Activated T-cell treated with anti-CD3 and anti-CD28 coated beads, Interleukin-2, amount 50 U/mL, for 4 hours (primary cell): ENCODE measurements around the gene IFIT5. TPM values are rescaled to one million over a fixed set of nuclear protein-coding genes. Genes with fewer than 3 reads are reported as not detected.
"Not testable (repeated sequence)": the region's sequence is repeated elsewhere in the genome, so short reads cannot be mapped to it uniquely, and the experiment has no call there.

Experiments used
- ATAC-seq, 2 donors: fragments of 200-7000 bp; cut with Tn5 transposase; one replicate each; pipeline ENCODE4 v1.10.0; 2021
- DNase-seq: peaks from one replicate; pipeline ENCODE4 v3.0.0-alpha.2; 2020
- H3K27me3 Mint-ChIP-seq: one replicate; pipeline ENCODE4 v1.8.0; 2021; ENCODE audit warnings: low read depth, mixed read lengths
- H3K36me3 Mint-ChIP-seq: one replicate; pipeline ENCODE4 v1.8.0; 2022; ENCODE audit warnings: mixed read lengths; ENCODE audit not compliant: insufficient read depth
- H3K4me1 Mint-ChIP-seq: one replicate; pipeline ENCODE4 v1.8.0; 2021; ENCODE audit warnings: low read depth, mixed read lengths
- H3K4me3 Mint-ChIP-seq: one replicate; pipeline ENCODE4 v1.8.0; 2021; ENCODE audit warnings: mild to moderate bottlenecking, moderate library complexity, mixed read lengths
- H3K9me3 Mint-ChIP-seq: one replicate; pipeline ENCODE4 v1.8.0; 2021; ENCODE audit warnings: mixed read lengths
- total RNA-seq, 3 donors: library from RNA; stranded (reverse); gene quantifications; one replicate each; pipeline ENCODE4 v1.2.1, GENCODE V29; 2021

The IFIT5 gene
- total RNA-seq, 3 donors from 2014 or later, result 7.8 to 11.9 (median 10.7) TPM

DNA sequence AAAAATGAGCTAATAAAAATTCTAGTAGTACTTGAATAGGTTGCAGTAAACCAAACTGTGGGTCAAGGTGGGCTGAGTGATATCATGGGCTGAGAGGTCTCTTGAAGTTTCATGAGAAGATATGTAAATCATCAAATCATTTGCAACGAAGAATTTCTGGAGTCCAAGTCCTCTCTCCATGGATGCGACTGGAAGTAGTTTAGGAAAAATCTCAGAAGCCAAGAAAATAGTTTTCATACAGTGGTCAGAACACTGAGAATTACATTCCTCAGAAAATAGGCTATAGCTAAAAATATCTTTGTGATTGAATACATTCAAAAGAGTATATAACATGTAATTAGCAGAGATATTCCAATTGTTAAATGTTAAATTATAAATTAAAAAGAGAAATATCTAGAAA is 25.6 kb upstream of the IFIT5 start:
- H3K27me3 Mint-ChIP-seq, result no peaks in the 10 kb centered on the region
- ATAC-seq (no peak), DNase-seq (no peak)
- H3K4me1 Mint-ChIP-seq, result peaks cover 17% of the 10 kb centered on the region
- H3K4me3 Mint-ChIP-seq, result no peak overlapping the region
- H3K9me3 Mint-ChIP-seq, result no peaks in the 10 kb centered on the region
- no peaks in the 10 kb centered on the region for H3K36me3 Mint-ChIP-seq

DNA sequence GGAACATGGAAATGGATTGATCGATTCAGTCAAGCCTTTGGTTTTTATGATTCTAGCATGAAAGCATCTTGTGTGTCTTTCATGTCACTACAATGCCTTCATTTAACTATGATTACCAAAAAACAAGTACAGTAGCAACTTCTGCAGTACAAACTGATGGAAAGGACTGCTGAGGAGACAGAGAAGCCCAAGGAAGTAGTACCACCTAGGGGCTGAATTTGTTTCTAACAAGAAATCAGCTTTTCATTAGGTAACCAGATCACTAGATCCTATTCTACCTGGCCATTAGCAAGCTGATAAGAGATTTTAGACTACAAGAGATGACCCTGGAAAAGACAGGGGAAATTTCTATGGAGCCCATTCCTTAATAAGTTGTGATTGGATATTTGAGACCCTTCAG is 25.1 kb upstream of the IFIT5 start:
- DNase-seq (no peak), ATAC-seq (no peak)
- Mint-ChIP-seq H3K27me3 (no peaks in the 10 kb centered on the region), H3K9me3 (no peaks in the 10 kb centered on the region), H3K4me1 (peaks cover 22% of the 10 kb centered on the region), H3K4me3 (no peak overlapping the region), H3K36me3 (no peaks in the 10 kb centered on the region)

- Mint-ChIP-seq H3K4me1 (peaks cover 30% of the 10 kb centered on the region), H3K36me3 (peaks cover 6% of the 10 kb centered on the region), H3K4me3 (no peak overlapping the region), H3K27me3 (no peaks in the 10 kb centered on the region), H3K9me3 (no peaks in the 10 kb centered on the region)
- no peak for DNase-seq
- no peak for ATAC-seq
Observed at GRCh38 chr10:89390476-89391225, 23.7 kb upstream of the IFIT5 start.

GRCh38 chr10:89391226-89391576 is 23.2 kb upstream of the IFIT5 start:
- H3K9me3 Mint-ChIP-seq, result not testable (repeated sequence)

DNA sequence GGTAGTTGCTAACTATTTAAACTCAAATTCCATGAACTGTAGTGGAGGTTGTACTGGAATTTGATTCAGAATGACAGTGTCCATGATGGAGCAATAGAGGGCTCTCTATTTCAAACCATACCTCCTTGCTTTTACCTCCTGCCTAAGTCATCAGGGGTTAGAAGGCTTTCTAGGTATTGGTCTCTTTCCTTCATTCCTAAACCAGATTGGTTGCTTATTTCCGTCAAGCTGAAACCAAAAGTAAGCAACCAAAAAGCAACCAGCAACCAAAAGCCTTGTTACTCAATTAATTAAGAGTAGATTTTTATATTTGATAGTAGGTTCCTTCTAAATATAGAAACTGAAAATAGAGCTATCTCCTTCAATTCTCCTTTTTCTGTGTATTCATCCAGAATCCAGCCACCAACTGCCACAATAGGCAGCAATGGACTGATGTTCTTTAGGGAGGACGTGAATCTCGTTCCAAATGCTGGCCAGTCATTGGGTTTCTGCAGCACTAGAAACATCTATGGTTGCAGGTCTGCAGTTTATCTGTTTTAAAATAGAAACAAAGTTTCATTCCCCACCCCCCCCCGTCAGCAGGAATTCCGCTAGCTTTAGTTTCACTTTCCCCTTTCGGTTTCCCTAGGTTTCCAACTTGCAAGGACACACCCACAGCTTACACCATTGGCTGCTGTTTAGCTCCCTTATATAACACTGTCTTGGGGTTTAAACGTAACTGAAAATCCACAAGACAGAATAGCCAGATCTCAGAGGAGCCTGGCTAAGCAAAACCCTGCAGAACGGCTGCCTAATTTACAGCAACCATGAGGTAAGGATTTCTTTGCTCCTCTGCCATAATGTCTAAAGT is 22.2 kb upstream of the IFIT5 start, which contains the start of gene IFIT1:
IFIT1 (plus strand) TSS at position 717 of the 850 bp plus-strand sequence; CDS start at position 807, 90 bp downstream.
- H3K4me3 Mint-ChIP-seq, result peak within 1 kb of the TSS; percentile 82
- H3K9me3 Mint-ChIP-seq, result no peaks in the 10 kb centered on the region
- peaks cover 38% of the 10 kb centered on the region for H3K4me1 Mint-ChIP-seq
- H3K36me3 Mint-ChIP-seq, result peaks cover 8% of the 10 kb centered on the region
- H3K27me3 Mint-ChIP-seq, result no peaks in the 10 kb centered on the region
- DNase-seq, result peak; percentile 30
- peak; percentile 83 for ATAC-seq

More at GRCh38 chr10:89391226-89391576, 23.2 kb upstream of the IFIT5 start:
- not testable (repeated sequence) for H3K4me3 Mint-ChIP-seq, H3K27me3 Mint-ChIP-seq, ATAC-seq, DNase-seq, H3K36me3 Mint-ChIP-seq
- H3K4me1 Mint-ChIP-seq, result peaks cover 31% of the 10 kb centered on the region

DNA sequence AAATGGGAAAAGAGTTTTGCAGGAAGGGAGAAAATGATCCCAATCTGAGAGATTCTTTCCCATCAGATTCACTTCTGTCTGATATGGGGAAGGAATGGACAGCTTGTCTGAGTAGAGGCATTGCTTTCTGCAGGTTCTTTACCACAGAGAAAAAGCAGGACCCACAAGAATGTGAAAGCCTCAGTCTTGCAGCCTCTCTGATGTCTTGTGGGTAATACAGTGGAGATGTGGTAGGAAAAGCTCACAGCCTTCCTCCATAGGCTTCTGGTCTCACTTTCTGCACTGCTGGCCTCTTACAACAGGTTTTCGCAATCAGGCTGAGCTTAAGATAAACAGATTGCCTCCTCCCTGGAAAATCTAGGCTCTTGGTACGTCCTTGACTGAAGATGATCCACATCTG is 21.4 kb upstream of the IFIT5 start:
- DNase-seq, result no peak
- peaks cover 39% of the 10 kb centered on the region for H3K4me1 Mint-ChIP-seq
- peak overlapping the region; percentile 82 for H3K4me3 Mint-ChIP-seq
- H3K9me3 Mint-ChIP-seq, result no peaks in the 10 kb centered on the region
- ATAC-seq, result no peak
- peaks cover 10% of the 10 kb centered on the region for H3K36me3 Mint-ChIP-seq
- no peaks in the 10 kb centered on the region for H3K27me3 Mint-ChIP-seq

DNA sequence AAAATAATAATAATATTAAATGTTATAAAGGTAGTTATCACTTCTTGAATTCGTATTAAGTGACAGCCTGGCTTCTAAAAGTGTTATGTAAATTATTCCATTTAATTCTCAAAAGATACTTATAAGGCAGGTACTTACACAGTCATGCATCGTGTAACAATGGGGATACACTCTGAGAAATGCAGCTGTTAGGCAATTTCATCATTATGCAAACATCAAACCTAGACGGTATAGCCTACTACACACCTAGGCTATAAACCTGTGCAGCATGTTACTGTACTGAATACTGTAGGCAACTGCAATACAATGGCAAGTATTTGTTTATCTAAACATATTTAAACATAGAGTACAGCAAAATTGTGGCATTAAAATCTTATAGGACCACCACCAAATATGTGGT is 20.5 kb upstream of the IFIT5 start:
- no peaks in the 10 kb centered on the region for H3K27me3 Mint-ChIP-seq
- H3K9me3 Mint-ChIP-seq, result no peaks in the 10 kb centered on the region
- peak overlapping the region; percentile 82 for H3K4me3 Mint-ChIP-seq
- ATAC-seq, result no peak
- peaks cover 20% of the 10 kb centered on the region for H3K36me3 Mint-ChIP-seq
- no peak for DNase-seq
- H3K4me1 Mint-ChIP-seq, result peaks cover 49% of the 10 kb centered on the region

DNA sequence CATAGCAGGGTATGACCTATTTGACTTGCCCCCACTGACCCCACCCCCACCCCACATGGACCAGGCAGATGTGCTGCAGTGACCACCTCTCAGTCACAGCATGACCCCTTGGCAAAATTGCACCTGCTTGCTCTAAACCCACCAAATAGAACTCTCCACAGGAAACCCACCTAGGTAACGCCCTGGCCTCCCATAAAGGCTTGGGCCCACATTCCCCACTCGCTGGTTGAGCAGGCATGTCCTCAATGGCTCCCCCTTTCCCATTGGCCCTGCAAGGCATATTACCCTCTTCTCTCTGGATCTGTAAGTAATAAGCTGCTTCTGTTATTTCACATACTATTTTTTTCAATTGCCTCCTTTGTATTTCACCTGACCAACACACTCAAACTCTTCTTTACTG is 19.2 kb upstream of the IFIT5 start:
- H3K4me3 Mint-ChIP-seq, result peak overlapping the region; percentile 17
- DNase-seq (no peak), ATAC-seq (no peak)
- H3K4me1 Mint-ChIP-seq, result peaks cover 60% of the 10 kb centered on the region
- no peaks in the 10 kb centered on the region for H3K9me3 Mint-ChIP-seq
- H3K27me3 Mint-ChIP-seq, result no peaks in the 10 kb centered on the region
- peaks cover 27% of the 10 kb centered on the region for H3K36me3 Mint-ChIP-seq

DNA sequence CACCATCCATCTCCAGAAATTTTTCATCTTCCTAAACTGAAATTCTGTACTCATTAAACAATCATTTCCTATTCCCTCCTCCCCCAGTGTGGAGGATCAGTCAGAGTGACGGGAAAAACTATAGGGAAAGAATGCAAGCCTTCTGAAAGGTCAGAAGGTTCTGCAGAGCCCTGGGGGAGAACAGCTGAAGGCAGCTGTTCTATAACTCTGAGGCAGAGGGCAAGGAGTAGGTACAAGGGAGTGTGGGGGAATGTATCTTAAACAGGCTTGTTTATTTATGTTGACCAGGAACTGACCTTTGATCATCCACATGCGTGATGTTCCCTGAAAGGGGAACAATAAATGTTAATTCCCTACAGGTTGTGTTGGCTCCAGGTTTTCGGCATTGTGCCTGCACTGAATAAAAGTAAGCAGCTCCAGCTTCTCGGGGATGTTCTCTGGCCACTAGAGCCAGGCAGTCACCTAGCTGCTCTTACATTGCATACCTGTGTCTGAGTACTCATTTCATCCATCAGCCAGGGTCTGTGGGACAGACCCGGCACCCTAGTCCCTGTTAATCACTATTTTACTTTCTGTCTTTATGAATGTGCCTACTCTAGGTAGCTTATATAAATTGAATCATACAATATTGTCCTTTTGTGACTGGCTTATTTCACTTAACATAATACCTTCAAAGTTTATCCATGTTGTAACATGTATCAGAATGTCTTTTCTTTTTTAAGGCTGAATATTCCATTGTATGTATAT is 16.2 kb upstream of the IFIT5 start:
- DNase-seq (no peak), ATAC-seq (no peak)
- Mint-ChIP-seq H3K4me1 (peaks cover 51% of the 10 kb centered on the region), H3K27me3 (no peaks in the 10 kb centered on the region), H3K4me3 (no peak overlapping the region), H3K9me3 (no peaks in the 10 kb centered on the region), H3K36me3 (peaks cover 40% of the 10 kb centered on the region)

- no peak for DNase-seq
- peaks cover 49% of the 10 kb centered on the region for H3K36me3 Mint-ChIP-seq
- ATAC-seq, result no peak
- H3K27me3 Mint-ChIP-seq, result no peaks in the 10 kb centered on the region
- H3K4me1 Mint-ChIP-seq, result peaks cover 39% of the 10 kb centered on the region
- H3K9me3 Mint-ChIP-seq, result no peaks in the 10 kb centered on the region
- H3K4me3 Mint-ChIP-seq, result no peak overlapping the region
Observed at GRCh38 chr10:89399956-89400355, 14.4 kb upstream of the IFIT5 start.

DNA sequence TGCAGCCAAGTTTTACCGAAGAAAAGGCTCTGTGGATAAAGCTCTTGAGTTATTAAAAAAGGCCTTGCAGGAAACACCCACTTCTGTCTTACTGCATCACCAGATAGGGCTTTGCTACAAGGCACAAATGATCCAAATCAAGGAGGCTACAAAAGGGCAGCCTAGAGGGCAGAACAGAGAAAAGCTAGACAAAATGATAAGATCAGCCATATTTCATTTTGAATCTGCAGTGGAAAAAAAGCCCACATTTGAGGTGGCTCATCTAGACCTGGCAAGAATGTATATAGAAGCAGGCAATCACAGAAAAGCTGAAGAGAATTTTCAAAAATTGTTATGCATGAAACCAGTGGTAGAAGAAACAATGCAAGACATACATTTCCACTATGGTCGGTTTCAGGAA is 11.3 kb upstream of the IFIT5 start:
- no peak for ATAC-seq

DNA sequence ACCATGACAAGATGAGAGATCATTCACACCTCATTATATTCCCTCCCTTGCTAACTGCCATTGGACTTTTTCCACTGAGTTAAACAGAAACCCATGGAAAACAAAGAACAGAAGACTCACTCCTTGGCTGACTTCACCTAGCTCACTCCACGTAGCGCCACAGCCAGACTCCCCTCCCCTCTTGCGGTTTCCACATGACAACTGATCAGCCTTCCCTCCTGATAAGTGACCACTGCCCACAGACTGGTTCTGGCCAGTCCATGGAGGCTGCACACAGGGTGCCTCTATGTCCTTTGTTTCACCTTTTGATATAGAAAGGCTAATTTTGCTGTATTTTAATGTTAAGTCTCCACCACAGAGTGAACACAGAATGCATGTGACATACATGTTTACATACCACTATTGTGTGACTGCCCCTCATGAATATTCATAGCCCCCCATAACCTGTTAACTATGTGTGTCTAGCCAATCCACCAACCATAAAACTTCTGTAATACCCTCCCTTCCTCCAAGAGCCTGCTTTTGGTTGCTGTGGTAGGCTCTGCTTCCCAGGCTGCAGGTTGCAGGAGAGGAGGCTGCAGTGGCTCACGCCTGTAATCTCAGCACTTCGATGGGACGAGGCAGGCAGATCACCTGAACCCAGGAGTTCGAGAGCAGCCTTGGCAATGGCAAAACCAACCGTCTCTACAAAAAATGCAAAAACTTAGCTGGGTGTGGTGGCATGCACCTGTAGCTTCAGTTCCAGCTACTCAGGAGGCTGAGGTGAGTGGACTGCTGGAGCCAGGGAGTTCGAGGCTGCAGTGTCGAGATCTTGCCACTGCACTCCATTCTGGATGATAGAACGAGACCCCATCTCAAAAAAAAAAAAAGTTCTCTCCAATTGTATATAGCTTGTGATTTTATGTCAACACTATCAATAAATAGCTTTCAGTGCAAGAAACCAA is 10.0 kb upstream of the IFIT5 start:
- Mint-ChIP-seq H3K36me3 (peaks cover 26% of the 10 kb centered on the region), H3K4me3 (no peak overlapping the region), H3K4me1 (peaks cover 9% of the 10 kb centered on the region), H3K9me3 (no peaks in the 10 kb centered on the region), H3K27me3 (no peaks in the 10 kb centered on the region)
- DNase-seq, result no peak
- ATAC-seq, result no peak

More for the DNA sequence above, 11.3 kb upstream of the IFIT5 start:
- Mint-ChIP-seq H3K27me3 (no peaks in the 10 kb centered on the region), H3K9me3 (no peaks in the 10 kb centered on the region), H3K4me1 (peaks cover 23% of the 10 kb centered on the region), H3K4me3 (no peak overlapping the region), H3K36me3 (peaks cover 39% of the 10 kb centered on the region)
- DNase-seq, result no peak

GRCh38 chr10:89406178-89406577 is 8.2 kb upstream of the IFIT5 start:
- not testable (repeated sequence) for ATAC-seq, H3K9me3 Mint-ChIP-seq, H3K4me1 Mint-ChIP-seq, H3K27me3 Mint-ChIP-seq, DNase-seq, H3K4me3 Mint-ChIP-seq
- peaks cover 22% of the 10 kb centered on the region for H3K36me3 Mint-ChIP-seq
